Hepatocyte (in vitro differentiated cells): ENCODE results near the gene P4HB.

Experiments
- CTCF ChIP-seq: fragments of 200-600 bp; sonication (generic); IDR thresholded peaks from 2 replicates; pipeline ENCODE4 v1.5.1; 2016; ENCODE audit warnings: antibody characterized with exemption, mild to moderate bottlenecking; ENCODE audit not compliant: poor library complexity
- EZH2 ChIP-seq: fragments of 200-600 bp; sonication (generic); IDR thresholded peaks from 2 replicates; pipeline ENCODE4 v1.6.1; 2016; ENCODE audit warnings: antibody characterized with exemption, mild to moderate bottlenecking, borderline replicate concordance
- EZH2phosphoT487 ChIP-seq: fragments of 200-600 bp; sonication (generic); IDR thresholded peaks from one replicate; pipeline ENCODE4 v1.6.1; 2018; ENCODE audit warnings: antibody characterized with exemption, mild to moderate bottlenecking, low read depth, moderate library complexity; ENCODE audit not compliant: unreplicated experiment, severe bottlenecking

- no peak for TF ChIP-seq CTCF
- TF ChIP-seq EZH2: no peak
- TF ChIP-seq EZH2phosphoT487: no peak
Observed at GRCh38 chr17:81838753-81839255, 21.5 kb downstream of the P4HB start.
